ENCODE data around the gene TUBB4B.
"Not testable (repeated sequence)": the region's sequence is repeated elsewhere in the genome, so short reads cannot be mapped to it uniquely, and the experiment has no call there.

Gene TUBB4B

GRCh38 chr9:137237759-137238726, 3.0 kb upstream of the TUBB4B start:
- no peak for DNase-seq

- not testable (repeated sequence) for DNase-seq
Measured at GRCh38 chr9:137239541-137240200, 1.4 kb upstream of the TUBB4B start.

- peak; percentile 88 for DNase-seq
Measured at GRCh38 chr9:137240318-137240840, 708 bp upstream of the TUBB4B start.

- DNase-seq: peak; percentile 78
Measured at GRCh38 chr9:137241490-137242268, 592 bp downstream of the TUBB4B start.

- no peak for DNase-seq
Measured at GRCh38 chr9:137242269-137243203, 1.4 kb downstream of the TUBB4B start.

- not testable (repeated sequence) for DNase-seq
Measured at GRCh38 chr9:137243266-137243625, 2.2 kb downstream of the TUBB4B start.

- DNase-seq: peak; percentile 46
Measured at GRCh38 chr9:137243626-137244485, 2.8 kb downstream of the TUBB4B start.

- no peak for DNase-seq
Measured at GRCh38 chr9:137244486-137245449, 3.7 kb downstream of the TUBB4B start.

- no peak for DNase-seq
Measured at GRCh38 chr9:137245450-137246421, 4.6 kb downstream of the TUBB4B start.

- no peak for DNase-seq
Measured at GRCh38 chr9:137247135-137247915, 6.2 kb downstream of the TUBB4B start.

GRCh38 chr9:137247916-137248175, 6.8 kb downstream of the TUBB4B start:
- DNase-seq: no peak

- DNase-seq: no peak
Measured at GRCh38 chr9:137250329-137251193, 9.5 kb downstream of the TUBB4B start.

GRCh38 chr9:137251194-137251461, 10.0 kb downstream of the TUBB4B start, which contains the start of gene STPG3:
Gene STPG3, plus strand, starts transcription at chr9:137251286. Its CDS starts 1 bp downstream, at chr9:137251287.
- no peak for DNase-seq

GRCh38 chr9:137251490-137252268, 10.6 kb downstream of the TUBB4B start:
- DNase-seq: no peak

- no peak for DNase-seq
Measured at GRCh38 chr9:137252555-137253506, 11.7 kb downstream of the TUBB4B start.

All from hematopoietic multipotent progenitor cell treated with erythropoietin and hydrocortisone succinate and interleukin-3 and kit ligand, for 6 days (in vitro differentiated cells).